Measurements from ENCODE around the gene ILF3. TPM values are rescaled to one million over a fixed set of nuclear protein-coding genes. Genes with fewer than 3 reads are reported as not detected.

The ILF3 gene
- polyA plus RNA-seq, 1 donor, result 358 TPM

DNA sequence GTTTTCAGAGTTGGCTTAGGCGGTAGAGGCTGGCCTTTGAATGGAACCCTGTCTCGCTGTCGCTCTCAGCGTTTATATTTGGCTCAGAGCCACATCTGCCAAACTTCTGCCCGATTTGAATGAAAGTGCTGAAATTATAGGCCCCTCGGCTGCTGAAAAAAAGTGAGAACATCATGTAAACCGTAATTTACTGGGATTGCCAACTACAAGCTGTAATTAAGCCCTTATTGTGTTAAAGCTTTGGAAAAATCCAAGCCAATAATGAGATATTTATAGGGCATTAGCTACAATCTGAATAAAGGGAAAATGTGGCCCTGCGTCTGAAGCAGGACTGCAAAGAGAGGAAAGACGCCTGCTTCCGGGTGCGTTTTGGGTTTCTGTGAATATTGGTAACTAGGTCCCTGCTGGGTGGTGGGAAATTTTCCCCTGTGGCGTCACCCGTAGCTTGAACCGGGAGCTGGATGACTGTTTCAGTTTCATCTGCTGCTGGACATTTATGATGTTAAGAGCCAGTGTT, 73.6 kb downstream of the ILF3 start:
- DNase-seq, result no peak

DNA sequence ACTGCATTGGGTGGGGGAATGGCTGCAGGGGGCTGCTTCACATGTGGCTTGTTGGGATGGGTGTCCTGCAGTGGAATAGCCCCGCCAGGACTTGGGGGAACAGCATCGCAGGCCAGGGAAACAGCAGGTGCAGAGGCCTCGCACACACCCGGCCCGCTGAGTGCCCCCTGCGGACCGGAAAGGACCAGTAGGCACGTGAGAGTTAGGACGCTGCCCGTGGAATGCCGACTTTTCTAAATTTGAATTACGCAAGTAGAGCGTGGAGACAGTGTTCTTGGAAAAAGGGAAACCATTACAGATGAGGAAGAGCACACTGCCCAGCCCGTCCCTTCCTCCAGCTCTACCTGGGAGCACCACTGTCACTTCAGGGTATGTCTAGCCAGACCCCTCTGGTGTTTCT, 75.3 kb downstream of the ILF3 start:
- DNase-seq, result no peak

DNA sequence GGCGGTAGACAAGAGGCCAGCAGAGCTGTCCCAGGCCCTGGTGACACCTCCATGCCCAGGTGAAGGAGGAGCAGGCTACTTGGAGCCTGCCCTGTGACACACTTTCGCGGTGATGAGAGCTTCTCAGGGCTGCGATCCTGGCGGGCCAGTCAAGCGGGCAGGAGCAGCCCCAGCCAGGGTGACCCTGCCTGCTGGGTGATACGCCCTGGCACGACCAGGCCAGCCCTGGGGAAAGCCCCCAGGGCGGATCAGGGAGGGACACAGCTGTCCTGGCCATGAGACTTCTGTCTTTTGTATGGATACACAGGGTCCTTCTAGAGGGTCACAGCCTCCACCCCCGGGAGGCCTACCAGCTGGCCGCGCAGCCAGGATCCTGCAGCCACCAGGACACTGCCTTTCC, 76.8 kb downstream of the ILF3 start:
- no peak for DNase-seq

DNA sequence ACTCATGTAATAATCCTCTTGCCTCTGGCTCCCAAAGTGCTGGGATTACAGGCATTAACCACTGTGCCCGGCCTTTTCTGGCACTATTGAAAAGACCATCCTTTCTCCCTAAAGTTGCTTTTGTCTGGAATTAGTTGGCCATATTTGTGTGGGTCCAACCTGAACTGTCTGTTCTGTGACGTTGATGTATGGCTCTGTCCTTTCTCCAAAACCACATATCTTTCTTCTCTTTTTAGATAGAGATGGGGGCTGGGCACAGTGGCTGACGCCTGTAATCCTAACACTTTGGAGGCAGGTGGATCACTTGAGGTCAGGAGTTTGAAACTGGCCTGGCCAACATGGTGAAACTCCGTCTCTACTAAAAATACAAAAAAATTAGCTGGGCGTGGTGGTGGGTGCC, 81.6 kb downstream of the ILF3 start:
- DNase-seq, result no peak

DNA sequence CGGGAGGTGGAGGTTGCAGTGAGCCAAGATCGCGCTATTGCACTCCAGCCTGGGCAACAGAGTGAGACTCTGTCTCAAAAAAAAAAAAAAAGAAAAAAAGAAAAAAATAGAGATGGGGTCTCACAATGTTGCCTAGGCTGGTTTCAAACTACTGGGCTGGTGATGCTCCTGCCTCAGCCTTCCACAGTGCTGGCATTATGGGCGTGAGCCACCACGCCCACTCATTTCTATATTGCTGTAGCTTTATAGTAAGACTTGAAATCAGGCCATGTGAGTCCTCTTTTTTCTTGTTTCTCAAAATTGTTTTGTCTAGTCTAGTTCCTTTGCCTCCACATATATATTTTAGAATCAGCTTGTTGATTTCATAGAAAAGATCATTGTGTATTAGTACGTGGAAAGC, 82.0 kb downstream of the ILF3 start:
- DNase-seq, result no peak

DNA sequence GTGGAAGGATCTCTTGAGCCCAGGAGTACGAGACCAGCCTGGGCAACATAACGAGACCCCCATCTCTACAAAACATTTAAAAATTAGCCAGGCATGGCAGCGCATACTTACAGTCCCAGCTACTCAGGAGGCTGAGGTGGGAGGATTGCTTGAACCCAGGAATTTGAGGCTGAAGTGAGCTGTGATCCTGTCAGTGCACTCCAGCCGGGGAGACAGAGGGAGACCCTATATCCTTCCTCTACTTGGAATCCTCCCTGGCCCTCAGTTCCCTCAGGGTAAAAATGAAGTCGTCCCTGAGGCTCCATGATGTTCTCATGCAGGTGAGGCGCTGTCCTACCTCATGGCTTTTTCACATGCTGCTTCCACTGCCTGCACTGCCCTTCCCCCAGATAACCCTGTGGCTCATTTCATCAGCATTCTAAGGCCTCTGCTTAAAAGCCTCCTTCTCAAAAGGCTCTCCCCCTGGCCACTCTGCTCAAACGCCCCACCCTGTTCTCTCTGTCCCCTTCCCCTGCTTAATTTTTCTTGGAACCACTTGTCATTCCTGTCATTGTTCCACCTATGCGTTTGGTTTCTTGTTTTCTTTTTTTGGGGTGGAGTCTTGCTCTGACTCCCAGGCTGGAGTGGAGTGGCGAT, 82.9 kb downstream of the ILF3 start:
- no peak for DNase-seq

DNA sequence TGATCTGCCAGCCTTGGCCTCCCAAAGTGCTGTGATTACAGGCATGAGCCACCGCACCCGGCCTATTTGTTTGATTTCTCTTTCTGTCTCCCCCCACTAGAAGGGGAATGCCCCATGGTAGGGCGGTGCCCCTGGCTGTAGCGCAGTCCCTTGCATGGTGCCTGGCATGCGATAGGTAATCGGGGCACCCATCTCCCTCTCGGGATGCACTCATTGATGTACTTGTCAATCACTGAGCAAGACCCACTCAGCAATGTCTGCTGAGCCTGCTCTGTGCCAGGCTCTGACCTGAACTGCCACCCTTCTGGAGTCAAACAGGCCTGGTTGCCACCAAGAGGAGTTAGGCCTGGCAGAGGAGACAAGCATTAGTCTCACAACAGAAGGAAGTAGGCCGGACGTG, 83.6 kb downstream of the ILF3 start:
- no peak for DNase-seq

DNA sequence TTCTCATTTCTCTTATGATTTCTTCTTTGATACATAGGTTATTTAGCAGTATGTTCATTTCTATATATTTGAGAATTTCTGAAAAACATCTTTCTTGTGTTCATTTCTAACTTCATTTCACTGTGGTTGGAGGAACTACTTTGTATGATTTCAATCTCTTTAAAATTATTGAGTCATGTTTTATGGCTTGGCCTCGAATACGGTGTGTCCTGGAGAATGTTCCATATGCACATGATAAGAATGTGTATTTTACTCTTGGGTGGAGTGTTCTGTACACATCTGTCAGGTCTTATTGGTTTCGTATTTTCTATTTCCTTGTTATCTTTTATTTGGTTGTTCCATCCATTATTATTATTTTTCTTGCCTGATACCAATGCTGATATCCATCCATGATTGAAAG, 86.7 kb downstream of the ILF3 start:
- no peak for DNase-seq

Other genes with a start within 250 kb of the ILF3 start
- 1.5 TPM for gene PDE4A, start 233.8 kb upstream of the ILF3 start, polyA plus RNA-seq (ENCODE audit: insufficient read length)
- 74.0 TPM for gene KEAP1, start 151.0 kb upstream of the ILF3 start, polyA plus RNA-seq (ENCODE audit: insufficient read length)
- 0.57 TPM for gene S1PR5, start 136.9 kb upstream of the ILF3 start, polyA plus RNA-seq (ENCODE audit: insufficient read length)
- gene ATG4D, start 110.4 kb upstream of the ILF3 start, polyA plus RNA-seq (ENCODE audit: insufficient read length), result 26.8 TPM
- gene KRI1, start 88.3 kb upstream of the ILF3 start, polyA plus RNA-seq (ENCODE audit: insufficient read length), result 42.2 TPM
- 8.5 TPM for gene CDKN2D, start 85.4 kb upstream of the ILF3 start, polyA plus RNA-seq (ENCODE audit: insufficient read length)
- gene AP1M2, start 67.0 kb upstream of the ILF3 start, polyA plus RNA-seq (ENCODE audit: insufficient read length), result 35.5 TPM
- 180 TPM for gene SLC44A2, start 28.8 kb upstream of the ILF3 start, polyA plus RNA-seq (ENCODE audit: insufficient read length)
- gene QTRT1, start 47.1 kb downstream of the ILF3 start, polyA plus RNA-seq (ENCODE audit: insufficient read length), result 51.1 TPM
- gene DNM2, start 63.7 kb downstream of the ILF3 start, polyA plus RNA-seq (ENCODE audit: insufficient read length), result 155 TPM
- 45.8 TPM for gene TMED1, start 181.9 kb downstream of the ILF3 start, polyA plus RNA-seq (ENCODE audit: insufficient read length)
- 1.4 TPM for gene C19orf38, start 194.1 kb downstream of the ILF3 start, polyA plus RNA-seq (ENCODE audit: insufficient read length)
- 43.5 TPM for gene CARM1, start 217.2 kb downstream of the ILF3 start, polyA plus RNA-seq (ENCODE audit: insufficient read length)

Measured in left kidney (tissue), 2 donors.